HTR-8/SVneo (cell line): ENCODE results near the gene SEMA4D.

ENCODE experiments used
- DNase-seq: peaks from one replicate; pipeline ENCODE4 v3.0.0; 2011; ENCODE audit warnings: low spot score, mixed read lengths; ENCODE audit not compliant: insufficient read length
- FAIRE-seq: peaks from 2 replicates; lab custom pipeline; 2011; peaks lifted over from hg19 to GRCh38; lab: Jason Lieb, UNC

SEMA4D gene

DNA sequence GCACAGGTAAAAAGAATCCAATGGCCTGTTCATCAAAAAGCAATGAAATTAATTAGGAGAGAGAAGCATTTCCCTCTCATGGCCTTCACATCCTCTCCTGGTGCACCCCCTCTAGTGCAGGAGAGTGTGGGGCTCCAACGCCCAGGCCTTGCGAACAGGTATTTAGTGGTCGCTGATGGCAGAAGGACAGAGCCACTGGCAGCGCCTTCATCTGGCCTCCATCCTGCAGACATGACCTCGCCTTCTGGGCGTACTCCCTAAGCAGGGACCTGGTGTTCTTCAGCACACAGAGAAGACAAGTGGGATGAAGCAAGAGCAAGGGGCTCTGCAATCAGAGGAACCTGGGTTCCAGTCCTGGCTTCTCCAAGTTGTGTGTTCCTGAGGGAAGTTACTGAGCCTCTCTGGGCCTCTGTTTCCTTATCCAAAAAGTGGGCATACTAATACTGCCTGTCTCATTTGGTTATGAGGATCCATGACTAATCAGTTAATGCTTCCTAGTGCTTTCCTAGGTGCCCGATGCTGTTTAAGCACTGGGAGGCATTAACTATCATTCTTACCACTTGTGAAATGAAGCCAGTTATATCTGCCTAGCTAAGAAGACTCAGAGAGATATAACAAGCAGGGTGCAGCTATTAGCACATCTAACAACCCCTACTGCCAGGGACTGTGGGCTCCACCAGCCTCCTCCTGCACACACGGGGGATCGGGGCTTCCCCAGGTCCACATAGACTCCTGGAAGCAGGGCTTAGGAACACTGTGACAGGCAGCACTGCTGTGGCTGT lies 77.3 kb downstream of the SEMA4D start:
- DNase-seq = no peak
- no peak for FAIRE-seq

DNA sequence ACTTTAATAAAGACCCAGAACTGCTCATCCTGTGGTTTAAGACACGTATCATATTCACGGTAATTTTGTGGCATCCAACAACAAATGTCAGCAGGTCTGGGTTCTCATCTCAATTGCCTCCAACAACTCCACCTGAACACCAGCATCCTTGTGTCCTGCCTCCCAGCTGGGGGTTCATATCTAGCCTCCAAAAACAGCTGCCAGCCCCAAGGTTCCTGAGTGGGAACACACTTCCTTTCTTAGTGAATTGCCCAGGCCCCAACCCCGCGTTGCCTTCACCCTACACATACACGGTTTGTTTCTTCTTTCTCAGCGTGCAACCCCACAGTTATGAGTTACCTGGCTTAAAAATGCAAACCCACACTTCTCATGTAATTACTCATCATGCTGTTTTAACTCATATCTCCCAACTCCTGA lies 77.9 kb downstream of the SEMA4D start:
- no peak for DNase-seq
- no peak for FAIRE-seq

DNA sequence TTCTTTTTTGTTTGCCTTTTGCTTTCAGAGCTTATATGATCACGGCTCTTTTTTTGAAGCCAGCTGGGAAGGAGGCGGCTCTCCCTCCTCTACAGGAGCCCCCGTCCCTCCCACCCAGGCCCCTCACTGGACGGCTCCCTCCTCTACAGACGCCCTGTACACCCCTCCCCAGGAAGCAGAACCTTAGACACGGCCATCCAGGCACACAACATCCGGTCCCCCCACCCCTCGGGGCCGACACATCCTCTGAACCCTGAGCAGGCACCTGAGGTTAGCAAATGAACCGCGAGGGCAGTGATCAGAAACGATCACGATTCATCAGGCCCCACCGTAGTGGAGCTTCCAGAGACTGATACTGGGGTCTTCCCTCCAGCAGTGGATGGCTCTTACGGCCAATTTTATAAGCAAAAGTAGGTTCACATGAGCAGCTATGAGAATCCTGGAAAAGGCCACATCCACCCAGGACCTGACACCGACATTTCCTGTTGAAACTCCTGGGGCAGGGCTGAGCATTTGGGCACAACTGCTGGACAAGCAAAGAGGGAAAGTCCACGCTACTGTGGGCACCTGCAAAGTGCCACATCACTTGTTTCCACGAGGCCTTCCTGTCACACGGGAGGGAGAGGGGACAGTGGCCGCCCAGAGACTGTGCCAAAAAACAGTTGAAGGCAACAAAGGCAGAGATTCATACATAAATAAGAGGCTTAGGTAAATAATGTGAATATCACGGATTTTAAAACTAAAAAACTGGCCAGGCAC lies 78.9 kb downstream of the SEMA4D start:
- DNase-seq (no peak), FAIRE-seq (no peak)

DNA sequence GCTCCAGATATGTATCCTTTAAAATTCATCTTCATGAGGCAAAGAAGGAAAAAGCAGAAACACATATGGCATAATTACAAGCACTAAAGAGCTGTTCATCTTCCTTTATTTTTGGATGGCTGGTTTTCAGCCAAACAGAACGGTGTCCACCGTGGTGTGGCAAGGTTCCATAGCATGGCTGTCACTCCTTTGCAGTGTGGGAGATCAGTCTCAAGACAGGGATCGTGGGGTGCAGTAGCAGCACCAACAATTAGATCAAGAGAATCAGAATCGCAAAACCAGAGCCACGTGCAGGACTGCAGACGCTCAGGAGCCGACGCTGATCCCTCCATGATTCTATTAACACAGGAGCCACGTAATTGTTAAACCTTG lies 79.5 kb downstream of the SEMA4D start:
- DNase-seq (no peak), FAIRE-seq (no peak)

DNA sequence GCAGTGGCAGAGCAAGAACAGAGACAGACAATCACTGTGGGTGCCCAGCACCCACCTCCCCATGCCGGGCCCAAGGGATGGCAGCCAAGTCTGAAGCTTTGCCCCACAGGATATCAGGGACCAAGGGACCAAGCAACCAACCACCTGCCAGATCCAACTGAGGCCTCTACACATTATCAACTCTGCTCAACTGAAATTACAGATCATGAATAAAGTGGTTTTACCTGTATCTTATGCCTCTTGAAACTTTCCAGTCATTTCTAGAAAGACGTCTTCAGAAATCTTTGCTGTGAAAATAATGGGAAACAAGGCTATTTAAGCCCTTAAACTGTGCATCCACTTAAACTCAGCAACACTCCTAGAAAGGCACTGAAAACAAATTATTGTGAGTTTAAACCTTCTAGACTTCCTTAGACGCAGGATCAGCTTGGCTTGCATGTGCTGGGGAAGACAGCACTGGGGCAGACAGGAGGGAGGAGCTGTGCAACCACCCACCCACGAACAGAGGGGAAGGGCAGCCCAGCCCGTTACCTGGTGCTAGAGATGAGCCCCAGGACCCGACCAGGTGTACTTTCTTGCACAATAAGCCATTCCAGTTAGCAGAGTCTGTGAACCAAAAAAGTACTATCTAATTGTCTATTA lies 80.0 kb downstream of the SEMA4D start:
- no peak for DNase-seq
- no peak for FAIRE-seq

DNA sequence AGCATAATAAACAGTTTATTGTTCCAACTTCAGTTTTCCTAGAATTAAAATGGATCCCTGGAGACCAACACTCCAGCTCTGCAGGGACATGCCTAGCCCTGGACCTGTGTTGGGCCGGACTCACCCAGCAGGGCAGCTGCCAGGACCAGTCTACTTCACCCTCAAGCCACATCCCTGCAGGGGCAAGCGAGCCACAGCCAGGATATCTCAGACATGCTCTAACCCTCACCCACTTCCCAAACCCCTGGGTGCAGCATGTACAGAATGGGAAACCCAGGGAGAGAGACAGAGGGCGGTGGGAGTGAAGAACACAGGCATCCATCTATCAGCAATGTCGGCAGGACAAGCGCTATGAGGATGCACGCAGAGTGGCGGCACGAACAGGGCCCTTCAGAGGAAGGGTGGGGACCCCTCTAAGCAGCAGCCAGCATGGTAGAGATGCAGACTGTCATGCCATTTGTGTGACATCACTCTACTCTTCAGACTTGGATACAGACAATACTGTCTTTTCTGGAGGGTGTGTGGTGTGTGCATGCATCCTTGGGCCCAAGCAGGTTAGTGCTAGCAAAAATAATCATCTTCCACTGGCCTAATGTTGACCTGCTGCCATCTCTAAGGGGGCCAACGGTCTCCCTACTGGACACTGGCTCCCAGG lies 83.1 kb downstream of the SEMA4D start:
- no peak for DNase-seq

DNA sequence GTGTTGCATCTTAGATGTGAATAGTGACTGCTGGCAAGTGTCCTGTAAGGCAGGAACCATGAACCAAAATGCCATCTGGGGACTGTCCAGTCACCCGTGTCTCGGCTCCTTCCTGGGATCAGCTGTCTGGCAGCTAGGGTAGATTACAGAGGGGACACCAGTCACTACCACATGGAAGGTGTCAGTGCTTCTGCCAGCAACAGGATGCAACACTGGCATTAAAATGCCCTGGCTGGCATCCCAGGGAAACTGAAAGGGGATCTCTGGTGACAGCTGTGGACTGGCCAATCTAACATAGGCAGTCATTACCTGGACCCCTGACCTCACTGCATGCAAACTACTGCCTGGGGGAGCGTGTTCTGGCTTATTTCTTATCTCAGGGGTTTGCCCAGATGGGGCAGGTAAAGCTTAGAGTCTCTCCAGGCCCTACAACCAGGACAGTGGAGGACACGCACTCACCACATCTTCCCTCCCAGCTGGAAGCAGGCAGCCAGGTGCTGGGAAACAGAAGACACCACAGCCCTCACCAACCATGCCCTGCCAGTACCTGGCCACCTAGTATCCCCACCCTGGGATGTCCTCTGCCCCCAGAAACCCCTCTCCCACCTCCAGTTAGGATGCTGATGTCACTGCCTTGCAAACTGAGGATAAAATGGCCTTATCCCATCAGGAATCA lies 83.8 kb downstream of the SEMA4D start:
- FAIRE-seq (no peak), DNase-seq (no peak)

More for the DNA sequence above, 83.1 kb downstream of the SEMA4D start:
- FAIRE-seq = no peak

DNA sequence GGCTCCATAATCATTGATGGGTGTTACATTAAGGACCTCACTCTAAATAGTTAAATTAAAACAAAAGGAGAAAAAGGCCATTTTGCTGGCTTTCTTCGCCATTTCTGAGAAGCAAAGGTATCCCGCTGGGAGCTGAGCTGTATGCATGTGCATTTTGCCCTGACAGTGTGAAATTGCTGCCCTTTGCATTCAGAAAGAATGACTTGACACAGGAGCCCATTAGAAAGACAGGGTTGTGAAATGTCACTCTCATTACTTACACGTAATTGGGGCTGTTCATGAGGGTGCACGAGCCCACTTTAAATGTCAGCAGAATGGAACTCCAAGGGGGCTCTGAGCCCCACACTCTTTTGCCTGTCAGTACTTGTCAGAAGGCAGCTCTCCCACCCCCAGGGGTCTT lies 85.0 kb downstream of the SEMA4D start:
- no peak for DNase-seq
- FAIRE-seq = no peak

DNA sequence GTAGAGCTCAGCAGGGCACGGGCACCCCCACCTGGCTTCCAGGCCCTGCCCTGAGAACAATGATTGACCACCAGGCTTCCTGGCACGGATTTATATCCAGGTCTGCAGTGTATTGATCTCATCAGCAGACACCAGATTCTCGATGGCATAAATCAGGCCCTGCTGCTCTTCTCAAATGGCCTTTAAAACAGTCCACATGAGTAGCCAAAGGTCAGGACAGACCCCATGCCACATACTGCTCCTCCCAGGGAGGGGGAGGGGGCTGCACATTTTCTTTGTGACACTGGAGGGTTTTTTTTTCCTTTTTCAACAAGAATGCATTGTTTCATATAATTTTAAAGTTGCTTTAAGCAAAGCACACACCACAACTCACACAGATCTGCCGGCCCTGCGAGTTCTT lies 85.4 kb downstream of the SEMA4D start:
- FAIRE-seq (no peak), DNase-seq (no peak)

DNA sequence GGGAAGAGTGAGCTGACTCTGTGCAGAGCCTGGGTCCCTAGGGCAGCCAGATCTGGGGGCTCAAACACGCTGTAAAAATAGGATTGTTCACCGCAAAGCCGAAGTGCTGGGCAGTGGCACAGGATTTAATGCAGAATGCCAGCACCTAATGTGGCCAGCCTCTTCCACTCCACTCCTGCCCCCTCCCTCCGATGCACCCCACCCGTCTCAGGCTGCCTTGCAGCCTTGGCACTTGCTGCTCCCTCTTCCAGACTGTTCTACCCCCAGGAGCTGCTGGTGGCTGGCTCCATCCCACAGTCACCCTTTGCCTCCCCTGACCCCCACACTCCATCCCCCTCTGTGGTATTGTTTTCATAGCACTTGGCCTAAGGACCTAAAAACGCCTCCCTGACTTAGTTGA lies 86.2 kb downstream of the SEMA4D start:
- DNase-seq (no peak), FAIRE-seq (no peak)

DNA sequence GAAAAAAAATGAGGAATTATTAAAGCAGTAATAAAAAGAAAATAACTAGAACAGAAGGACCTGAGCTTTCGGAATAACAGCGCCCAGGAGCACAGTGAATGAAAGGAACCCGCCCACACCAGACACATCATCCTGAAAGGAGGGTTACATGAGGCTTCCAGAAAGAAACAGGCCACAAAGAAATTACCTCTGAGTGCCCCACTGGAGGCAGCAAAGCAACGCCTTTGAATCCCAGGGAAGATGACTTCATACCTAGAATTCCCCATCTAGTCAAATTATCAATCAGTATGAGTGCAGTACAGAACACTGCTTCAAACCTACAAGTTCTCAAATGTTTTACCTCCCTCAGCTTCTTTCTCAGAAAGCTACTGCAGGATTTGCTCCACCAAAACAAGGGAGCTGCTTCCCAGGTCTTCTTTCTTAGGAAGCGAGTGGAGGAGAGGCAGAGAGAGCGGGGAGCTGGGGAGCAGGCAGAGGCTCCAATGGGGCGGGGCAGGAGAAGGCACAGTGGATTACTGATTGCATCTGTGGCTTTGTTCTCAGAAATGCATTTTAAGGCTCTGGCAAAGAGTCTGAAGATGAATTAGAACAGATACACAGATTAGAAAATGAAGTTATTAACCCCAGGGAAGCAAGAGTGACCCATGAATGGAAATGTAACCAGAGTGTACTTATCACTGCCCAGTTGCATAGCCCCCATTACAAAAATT lies 87.1 kb downstream of the SEMA4D start:
- FAIRE-seq = no peak

DNA sequence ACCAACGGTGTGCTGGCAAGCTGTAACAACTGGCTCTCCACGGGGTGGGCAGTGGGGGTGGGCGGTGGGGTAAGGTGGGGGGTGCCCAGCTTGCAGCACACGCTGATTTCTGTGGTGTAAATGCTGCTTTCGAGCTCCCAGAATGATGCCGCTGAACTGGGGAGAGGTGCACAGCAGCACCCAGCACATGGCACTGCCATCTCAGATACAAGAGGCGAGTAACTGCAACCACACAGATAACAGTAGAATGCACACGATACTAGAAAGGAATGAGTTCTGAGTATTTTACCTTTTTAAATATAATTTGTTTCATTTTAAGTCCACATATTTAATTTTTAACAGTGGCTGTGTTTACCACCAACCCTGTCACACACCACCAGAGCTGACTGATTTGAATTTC lies 87.9 kb downstream of the SEMA4D start:
- FAIRE-seq = no peak
- no peak for DNase-seq

More for the DNA sequence above, 87.1 kb downstream of the SEMA4D start:
- no peak for DNase-seq

DNA sequence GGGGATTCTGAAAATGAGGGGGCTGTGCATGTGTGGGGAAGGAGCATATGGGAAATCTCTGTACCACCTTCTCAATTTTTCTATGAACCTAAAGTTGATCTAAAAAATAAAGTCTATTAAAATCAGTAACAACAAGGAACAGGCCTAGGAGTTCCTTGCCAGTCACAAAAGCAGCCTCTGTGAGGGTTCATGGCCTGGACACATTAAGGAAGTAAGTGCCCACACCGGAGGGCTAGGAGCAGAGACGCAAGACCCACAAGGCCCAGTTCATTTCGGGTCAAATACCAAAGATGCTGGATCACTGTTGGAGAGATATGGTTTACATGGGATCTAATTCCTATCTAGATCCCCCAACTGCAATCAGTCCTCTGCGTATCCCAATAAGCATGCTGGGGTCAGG lies 88.4 kb downstream of the SEMA4D start:
- DNase-seq = no peak
- no peak for FAIRE-seq

DNA sequence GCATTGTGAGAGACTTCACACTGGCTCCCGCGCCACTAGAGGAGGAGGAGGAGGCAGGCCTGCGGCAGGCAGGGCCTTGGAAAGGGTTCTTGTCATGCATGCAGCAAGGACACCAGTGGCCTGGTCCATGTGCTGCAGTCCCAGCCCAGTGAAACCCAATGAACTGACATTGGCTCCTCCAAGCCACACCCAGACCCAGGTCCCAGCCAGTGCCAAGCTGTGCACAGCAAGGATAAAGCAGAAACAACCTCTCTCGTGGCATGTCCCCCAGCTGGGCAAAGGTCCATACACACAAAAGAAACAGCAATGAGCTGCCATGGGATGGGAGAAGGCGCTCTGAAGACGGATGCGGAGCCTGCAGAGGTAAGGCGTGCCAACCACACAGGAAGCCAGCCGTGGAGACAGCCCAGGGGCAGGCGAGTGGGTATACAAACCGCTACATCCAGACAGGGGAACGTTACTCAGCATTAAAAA lies 89.2 kb downstream of the SEMA4D start:
- FAIRE-seq = no peak
- DNase-seq = no peak

DNA sequence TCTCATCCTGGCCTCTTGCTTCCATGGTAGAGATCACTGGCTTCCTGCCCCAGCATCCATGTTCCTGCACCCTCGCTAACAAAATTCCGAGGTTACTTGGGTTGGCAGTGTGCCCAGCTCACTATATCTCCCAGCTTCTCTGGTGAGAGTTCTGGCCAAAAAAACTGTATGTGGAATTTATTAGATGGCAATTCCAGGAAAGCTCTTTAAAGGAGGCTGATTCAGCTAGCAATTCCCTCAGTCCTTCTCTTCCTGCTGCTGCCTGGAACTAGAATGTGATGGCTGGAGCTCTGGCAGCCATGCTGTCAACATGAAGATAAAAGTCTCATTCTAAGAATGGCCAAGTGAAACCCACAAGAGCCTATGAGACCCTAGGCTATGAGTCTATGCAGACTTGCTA lies 90.8 kb downstream of the SEMA4D start:
- DNase-seq (no peak), FAIRE-seq (no peak)

DNA sequence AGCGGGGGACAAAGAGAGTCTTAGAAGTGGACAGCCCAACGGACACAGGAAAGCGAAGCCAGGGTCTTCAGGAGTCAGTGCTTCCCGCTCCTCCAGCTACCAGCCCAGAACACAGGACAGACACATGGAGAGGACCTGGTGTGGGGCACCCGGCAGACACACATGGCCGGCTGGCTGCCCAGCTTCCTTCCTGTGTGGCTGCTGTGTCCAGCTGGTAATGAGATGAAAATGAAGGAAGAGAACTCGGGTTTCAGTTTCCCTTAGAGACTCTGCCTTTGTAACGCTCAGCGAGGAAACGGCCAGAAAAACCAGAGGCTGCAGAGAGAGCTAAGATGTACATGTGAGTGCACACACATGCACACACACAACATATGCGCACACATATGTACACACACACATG lies 92.1 kb downstream of the SEMA4D start:
- no peak for FAIRE-seq

DNA sequence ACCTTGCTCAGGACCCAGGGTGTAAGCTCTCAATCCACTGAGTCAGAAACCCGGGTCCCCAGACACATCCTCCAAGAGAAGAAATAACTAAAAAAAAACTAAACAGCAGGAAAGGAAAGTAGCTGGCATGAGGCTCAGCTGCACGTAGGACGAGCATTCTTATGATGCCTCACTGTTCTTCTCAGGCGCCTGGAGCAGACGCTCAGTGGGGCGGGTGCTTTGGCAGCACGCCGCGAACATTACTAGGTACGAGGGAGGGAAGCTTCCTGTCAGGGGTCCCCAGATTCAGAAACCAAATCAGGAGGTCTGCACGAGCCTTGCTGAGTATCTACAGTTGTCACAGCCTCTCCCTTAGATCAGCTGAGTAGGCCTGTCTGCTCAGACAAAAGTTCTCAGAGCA lies 93.8 kb downstream of the SEMA4D start:
- no peak for FAIRE-seq
- DNase-seq = no peak

More for the DNA sequence above, 92.1 kb downstream of the SEMA4D start:
- no peak for DNase-seq

DNA sequence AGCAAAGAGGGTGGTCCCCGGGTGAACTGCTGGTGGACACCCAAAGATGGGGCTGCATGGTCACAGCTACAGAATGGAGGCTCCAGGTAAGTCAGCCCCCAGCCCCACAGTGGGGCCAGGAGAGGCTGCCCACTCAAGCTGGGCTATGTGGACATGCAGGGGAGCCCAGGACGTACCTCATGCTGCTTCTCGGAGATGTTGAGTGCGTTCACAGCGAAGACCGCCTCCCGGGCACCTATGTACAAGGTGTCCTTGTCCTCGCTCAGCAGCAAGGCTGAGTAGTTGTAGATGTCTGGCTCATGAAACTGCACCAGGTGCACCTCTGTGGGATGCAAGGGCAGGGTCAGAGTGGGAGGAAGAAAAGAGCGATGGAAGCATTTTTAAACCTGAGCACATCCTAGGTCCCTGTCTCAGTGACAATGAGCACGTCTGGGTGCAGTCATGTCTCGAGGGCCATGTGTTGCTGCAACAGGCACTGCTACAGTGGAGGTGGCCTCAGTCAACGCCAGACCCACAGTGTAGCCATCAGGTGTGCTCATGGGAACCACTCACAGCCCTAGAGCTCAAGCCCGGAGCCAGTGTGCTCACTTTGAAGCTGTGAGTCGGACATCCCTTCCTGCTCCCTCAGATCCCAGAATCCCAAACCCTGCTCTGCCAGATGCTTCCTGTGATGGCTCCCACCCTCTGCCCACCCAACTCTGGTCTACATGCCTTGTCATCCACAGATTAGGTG lies 95.1 kb downstream of the SEMA4D start:
- FAIRE-seq (no peak), DNase-seq (no peak)
